GM21367 (cell line): ENCODE data around the gene ACTR6.
A peak's percentile ranks its signal among the peaks of the same experiment; 100 is the strongest.
"Not testable (repeated sequence)": the region's sequence is repeated elsewhere in the genome, so short reads cannot be mapped to it uniquely, and the experiment has no call there.

Experiments
- ATAC-seq: cut with Tn5 transposase; IDR thresholded peaks from one replicate; pipeline ENCODE4 v1.9.1; 2021; ENCODE audit not compliant: unreplicated experiment

The ACTR6 gene

GRCh38 chr12:100219328-100220109, 18.9 kb downstream of the ACTR6 start:
- ATAC-seq, result no peak

DNA sequence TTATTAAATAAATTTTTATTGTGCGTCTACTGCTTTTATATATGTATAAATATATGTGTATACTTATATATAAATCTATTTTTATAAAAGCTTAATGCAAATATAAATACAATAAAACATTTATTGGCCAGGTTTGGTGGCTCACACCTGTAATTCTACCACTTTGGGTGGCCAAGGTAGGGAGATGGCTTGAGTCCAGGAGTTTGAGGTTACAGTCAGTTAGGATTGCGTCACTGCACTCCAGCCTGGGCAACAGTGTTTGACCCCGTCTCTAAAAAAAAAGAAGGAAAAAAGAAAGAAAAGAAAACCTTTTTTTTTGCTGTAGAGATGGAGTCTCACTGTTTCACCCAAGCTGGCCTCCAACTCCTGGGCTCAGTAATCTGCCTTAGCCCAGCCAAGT, 20.9 kb downstream of the ACTR6 start:
- ATAC-seq, result no peak

DNA sequence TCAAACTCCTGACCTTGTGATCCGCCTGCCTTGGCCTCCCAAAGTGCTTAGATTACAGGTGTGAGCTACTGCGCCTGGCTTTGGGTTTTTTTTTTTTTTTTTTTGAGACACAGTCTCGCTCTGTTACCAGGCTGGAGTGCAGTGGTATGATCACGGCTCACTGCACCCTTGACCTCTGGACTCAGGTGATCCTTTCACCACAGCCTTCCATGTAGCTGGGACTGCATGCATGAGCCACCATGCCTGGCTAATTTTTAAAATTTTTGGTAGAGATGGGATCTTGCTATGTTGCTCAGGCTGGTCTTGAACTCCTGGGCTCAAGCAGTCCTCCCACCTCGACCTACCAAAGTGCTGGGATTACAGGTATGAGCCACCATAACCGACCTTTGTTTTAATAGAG, 21.6 kb downstream of the ACTR6 start:
- not testable (repeated sequence) for ATAC-seq

- no peak for ATAC-seq
Observed at GRCh38 chr12:100225491-100225890, 24.9 kb downstream of the ACTR6 start.

DNA sequence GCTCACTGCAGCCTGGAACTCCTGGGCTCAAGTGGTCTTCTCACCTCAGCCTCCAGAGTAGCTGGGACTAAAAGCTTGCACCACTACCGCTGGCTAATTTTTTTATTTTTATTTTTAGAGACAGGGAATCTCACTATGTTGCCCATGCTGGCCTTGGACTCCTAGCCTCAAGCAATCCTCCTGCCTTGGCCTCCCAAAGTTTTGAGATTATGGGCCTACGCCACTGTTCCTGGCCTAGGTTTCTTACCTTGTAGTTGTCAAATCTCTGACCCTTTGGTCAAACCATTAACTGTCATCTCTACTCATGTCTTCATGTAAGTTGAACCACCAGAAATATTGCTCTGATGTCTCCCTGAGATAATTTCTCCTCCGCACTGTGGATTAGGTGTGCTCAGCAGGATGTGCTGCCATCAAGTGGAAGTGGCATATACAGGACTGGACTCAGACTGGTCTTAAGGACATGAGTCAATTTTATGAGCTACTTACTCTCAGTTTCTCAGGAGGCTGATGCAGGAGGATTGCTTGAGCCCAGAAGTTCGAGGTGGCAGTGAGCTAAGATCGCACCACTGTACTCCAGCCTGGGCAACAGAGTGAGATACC, 28.5 kb downstream of the ACTR6 start:
- ATAC-seq, result no peak

DNA sequence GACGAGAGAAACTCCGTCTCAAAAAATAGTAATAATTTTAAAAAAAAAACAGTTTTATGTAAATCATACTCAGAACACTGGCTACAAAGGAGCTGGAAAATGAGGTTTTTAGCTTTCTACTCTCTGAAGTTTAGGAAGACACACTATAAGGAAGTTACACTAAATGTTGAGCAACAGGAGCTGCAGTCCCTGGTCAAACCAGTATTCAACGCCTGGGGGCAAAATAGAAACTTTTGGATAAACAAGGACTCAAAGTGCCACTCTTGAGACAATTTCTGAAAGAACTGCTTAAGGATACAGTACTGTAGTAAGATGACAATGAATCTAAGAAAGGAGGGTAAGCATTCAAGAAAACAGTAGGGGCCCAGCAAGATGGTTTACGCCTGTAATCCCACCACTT, 29.3 kb downstream of the ACTR6 start:
- ATAC-seq, result no peak

DNA sequence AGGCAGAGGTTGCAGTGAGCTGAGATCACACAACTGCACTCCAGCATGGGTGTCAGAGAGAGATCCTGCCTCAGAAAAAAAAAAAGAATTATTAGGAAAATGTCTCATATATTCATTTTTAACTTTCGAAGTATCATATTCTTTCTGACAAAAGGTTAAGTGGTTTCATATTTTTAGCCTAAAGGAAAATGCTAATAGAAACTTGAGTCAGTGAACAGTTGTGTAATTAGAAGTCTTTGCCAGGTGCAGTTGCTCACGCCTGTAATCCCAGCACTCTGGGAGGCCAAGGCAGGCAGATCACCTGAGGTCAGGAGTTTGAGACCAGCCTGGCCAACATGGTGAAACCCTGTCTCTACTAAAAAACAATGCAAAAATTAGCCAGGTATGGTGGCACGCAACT, 31.3 kb downstream of the ACTR6 start:
- not testable (repeated sequence) for ATAC-seq

- no peak for ATAC-seq
Observed at GRCh38 chr12:100234166-100234565, 33.6 kb downstream of the ACTR6 start.

DNA sequence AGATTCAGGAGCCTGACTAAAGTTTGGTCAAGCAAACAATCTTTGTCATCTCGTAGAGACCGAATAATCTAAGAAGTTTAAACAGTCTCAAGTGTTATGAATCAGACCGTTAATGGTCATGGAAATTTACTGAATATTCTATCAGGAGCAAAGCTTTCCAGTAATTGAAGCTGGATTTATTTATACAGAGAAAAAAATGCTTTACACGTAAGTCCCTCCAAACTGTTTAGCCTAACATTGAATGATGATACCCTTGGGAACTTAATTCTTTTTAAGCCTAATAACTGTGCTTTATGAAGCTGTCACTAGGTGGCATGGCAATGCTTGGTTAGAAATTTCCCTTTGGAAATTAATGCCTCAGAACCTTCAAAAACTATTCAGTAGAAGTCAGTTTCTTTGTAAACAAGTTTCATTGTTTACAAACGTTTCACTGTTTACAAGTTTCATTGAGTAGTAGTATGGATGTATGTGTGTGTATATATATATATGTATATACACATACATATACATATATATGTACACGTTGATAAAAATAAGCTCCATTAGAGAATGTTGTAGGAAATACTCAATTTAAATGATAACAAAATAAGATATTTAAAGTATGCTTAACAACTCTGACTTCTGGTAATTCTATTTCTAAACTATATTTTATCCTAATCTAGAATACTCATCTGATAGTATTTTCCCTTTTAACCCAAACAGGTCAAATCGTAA, 34.1 kb downstream of the ACTR6 start:
- ATAC-seq, result peak; percentile 74

DNA sequence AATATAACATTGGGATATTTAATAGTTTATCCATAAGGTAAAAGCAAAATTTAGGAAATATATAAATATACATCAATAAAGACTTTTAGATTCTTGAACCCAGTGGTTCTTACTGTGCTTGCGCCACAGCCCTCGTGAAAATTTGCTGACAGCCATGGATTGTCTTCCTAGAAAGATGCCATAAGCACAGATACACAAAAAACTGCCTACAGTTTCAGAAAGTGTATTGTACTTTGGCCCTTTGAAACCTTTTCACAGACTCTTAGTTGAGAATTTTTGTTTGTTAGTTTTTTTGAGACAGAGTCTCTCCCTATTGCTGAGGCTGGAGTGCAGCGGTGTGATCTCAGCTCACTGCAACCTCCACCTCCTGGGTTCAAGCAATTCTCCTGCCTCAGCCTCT, 38.2 kb downstream of the ACTR6 start:
- no peak for ATAC-seq

- ATAC-seq, result no peak
Observed at GRCh38 chr12:100239589-100239988, 39.0 kb downstream of the ACTR6 start.

DNA sequence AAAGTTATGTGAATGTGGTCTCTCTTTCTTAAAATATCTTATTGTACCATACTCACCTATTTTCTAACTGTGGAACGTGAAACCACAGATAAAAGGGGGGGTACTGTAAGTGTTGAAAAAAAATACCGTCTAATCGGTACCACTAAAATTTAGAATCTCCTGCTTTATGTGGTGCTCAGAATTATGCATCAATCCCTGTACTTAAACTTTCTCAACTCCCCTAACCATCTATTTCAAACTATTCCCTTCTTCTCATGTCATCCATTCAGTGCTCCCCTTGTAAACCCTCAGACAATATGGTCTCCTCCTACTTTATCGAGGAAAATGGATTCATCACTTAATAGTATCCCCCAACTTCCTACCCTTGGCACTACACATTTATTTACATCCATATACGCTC, 42.5 kb downstream of the ACTR6 start:
- no peak for ATAC-seq

DNA sequence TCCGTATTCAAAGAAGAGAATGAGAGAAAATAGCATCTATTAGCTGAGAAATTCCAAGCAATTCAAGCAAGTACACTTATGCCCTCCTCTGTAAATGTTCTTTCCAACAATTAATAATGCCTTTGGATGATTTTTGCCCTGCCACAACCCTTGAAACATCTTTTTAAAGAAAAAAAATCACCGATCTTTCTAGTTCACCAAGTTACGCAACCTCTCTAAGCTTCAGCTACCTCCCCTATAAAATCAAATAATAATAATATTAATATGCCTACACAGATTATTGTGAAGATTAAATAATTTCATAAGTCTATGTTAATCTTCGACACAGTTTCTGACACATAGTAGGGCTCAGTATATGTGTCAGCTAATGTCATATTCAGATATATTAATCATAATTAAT, 47.1 kb downstream of the ACTR6 start:
- ATAC-seq, result no peak

GRCh38 chr12:100248886-100249285, 48.3 kb downstream of the ACTR6 start:
- no peak for ATAC-seq

DNA sequence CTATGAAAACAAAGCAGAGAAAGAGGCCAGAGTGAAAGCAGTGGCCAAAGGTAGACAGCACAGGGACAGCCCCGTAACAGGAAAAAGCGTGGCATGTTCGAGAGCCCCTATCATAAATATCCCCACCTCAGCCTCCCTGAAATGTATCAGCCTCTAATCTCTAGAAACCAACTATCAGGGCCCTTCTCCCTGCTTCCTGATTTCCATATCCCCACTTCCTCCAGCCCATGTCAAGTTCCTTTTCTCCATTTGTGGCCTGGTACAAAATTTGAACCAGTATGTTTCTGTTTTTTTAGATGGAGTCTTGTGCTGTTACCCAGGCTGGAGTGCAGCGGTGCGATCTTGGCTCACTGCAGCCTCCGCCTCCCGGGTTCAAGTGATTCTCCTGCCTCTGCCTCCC, 49.3 kb downstream of the ACTR6 start:
- ATAC-seq, result no peak

DNA sequence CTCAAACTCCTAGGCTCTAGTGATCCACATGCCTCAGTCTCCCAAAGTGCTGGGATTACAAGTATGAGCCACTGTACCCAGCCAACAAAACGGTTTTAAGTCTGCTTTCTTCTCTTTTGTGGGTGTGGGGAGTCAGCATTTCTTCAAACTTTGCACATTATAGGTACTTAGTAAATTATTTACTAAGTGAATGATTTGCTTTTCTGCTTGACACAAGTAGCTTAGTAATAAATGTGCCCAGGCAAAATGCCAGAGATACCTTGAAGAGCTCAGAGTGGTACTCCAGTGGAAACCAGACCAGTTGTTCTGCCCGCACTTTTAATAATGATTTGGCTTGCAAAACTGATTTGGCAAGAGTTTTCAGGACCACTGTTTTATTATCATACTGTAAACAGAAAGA, 51.3 kb downstream of the ACTR6 start:
- ATAC-seq, result no peak

DNA sequence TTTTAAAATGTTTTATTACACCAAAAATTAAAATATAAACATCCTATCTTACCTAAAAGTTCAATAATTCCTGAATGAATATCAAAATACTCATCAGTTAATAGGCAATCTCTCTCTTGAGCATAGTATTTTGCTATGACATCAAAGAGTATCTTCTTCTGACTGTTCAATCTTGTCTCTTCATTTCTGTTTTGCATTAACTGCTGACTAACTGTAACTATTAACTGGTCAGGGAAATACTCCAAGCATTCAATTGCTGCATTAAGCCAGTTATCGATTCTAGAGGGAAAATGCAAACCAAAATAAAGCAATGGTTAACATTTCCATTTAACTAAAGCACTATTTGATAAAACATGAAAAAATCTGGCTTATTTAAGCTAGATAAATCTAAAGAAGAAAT, 52.8 kb downstream of the ACTR6 start:
- no peak for ATAC-seq

GRCh38 chr12:100254876-100255275, 54.3 kb downstream of the ACTR6 start:
- ATAC-seq, result no peak

GRCh38 chr12:100258127-100258526, 57.5 kb downstream of the ACTR6 start:
- ATAC-seq, result no peak

- ATAC-seq, result no peak
Observed at GRCh38 chr12:100263131-100263530, 62.5 kb downstream of the ACTR6 start.

DNA sequence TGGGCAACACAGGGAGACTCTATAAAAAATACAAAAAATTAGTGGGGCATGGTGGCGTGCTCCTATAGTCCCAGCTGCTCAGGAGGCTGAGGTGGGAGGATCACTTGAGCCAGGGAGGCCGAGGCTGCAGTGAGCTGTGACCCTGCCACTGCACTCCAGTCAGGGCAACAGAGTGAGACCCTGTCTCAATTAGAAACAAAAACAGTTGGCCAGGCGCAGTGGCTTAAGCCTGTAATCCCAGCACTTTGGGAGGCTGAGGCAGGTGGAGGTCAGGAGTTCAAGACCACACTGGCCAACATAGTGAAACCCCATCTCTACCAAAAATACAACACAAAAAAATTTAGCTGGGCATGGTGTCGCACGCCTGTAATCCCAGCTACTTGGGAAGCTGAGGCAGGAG, 64.5 kb downstream of the ACTR6 start:
- not testable (repeated sequence) for ATAC-seq
